ENCODE data around the gene NGFR.

The NGFR gene

GRCh38 chr17:49554694-49555494, 59.8 kb downstream of the NGFR start:
- ChIA-PET CTCF (interaction anchor here (0.6 to 4.8 kb wide), 12 partner anchors 9 to 391 kb away, joined by 3 to 90 read pairs (median 10); partner anchors contain the start of genes NGFR and PHB1), POLR2A (ENCODE audit: low non-redundant PET) (no interaction called here)
- H3K27ac ChIP-seq, result peak overlapping the region; percentile 56
- TF ChIP-seq, protein P1, sequence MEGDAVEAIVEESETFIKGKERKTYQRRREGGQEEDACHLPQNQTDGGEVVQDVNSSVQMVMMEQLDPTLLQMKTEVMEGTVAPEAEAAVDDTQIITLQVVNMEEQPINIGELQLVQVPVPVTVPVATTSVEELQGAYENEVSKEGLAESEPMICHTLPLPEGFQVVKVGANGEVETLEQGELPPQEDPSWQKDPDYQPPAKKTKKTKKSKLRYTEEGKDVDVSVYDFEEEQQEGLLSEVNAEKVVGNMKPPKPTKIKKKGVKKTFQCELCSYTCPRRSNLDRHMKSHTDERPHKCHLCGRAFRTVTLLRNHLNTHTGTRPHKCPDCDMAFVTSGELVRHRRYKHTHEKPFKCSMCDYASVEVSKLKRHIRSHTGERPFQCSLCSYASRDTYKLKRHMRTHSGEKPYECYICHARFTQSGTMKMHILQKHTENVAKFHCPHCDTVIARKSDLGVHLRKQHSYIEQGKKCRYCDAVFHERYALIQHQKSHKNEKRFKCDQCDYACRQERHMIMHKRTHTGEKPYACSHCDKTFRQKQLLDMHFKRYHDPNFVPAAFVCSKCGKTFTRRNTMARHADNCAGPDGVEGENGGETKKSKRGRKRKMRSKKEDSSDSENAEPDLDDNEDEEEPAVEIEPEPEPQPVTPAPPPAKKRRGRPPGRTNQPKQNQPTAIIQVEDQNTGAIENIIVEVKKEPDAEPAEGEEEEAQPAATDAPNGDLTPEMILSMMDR (conservative IDR thresholded peaks at IDR 0.05; ENCODE audit: low read depth), result no peak
- no peak for DNase-seq (ENCODE audit: low spot score)

DNA sequence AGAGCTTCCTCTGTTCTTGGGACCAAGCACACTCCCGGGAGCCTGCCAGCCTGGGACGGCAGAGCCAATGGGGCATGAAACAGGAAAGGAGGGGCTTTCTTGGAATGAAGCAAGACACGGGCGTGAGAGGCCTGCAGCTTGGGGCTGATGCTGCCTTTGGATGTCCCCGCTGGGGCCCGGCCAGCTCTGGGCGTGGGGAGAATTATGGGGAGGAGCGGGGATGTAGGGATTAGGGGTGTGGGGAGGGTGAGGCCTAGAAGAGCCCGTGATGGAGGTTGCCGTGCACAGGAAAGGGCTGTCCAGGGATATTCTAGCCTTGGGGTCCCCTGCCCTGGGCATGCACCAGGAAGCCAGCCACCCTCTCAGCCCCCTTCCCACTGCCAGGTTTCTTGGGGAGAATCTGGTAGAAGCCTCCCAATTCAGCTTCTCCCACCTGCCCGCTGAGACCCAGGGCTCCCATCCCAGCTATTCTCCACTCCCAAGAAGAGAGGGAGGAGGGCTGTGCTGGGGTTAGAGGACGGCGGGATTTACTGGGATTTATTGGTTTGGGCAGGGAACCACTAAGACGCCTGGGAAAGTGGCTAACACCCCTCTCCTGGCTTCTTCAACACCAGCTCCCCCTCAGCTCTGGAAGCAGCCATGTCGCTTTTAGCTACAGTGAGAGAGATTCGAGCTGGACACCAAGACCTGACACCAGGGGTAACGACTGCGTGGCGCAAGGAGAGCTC, 60.6 kb downstream of the NGFR start:
- ChIA-PET POLR2A (ENCODE audit: low non-redundant PET) (no interaction called here), CTCF (interaction anchor here (0.6 to 4.8 kb wide), 29 partner anchors 10 to 434 kb away, joined by 3 to 90 read pairs (median 4); partner anchors contain the start of genes NGFR, PHB1 and SLC35B1)
- TF ChIP-seq, protein P1 (conservative IDR thresholded peaks at IDR 0.05; ENCODE audit: low read depth), result no peak
- H3K27ac ChIP-seq, result peak overlapping the region; percentile 56
- no peak for DNase-seq (ENCODE audit: low spot score)

GRCh38 chr17:49556223-49556943, 61.3 kb downstream of the NGFR start:
- H3K27ac ChIP-seq, result peak overlapping the region; percentile 56; the same call in 1 of the 2 replicates
- TF ChIP-seq, protein P1 (conservative IDR thresholded peaks at IDR 0.05; ENCODE audit: low read depth), result peak; percentile 99
- POLR2A ChIA-PET (ENCODE audit: low non-redundant PET), result no interaction called here
- peak; percentile 77 for DNase-seq (ENCODE audit: low spot score)
- CTCF ChIA-PET, result interaction anchor here (0.5 to 4.8 kb wide), 62 partner anchors 9 to 433 kb away, joined by 3 to 90 read pairs (median 4); partner anchors contain the start of genes NGFR, NXPH3, PHB1 and SLC35B1

- TF ChIP-seq, protein P1 (conservative IDR thresholded peaks at IDR 0.05; ENCODE audit: low read depth), result peak; percentile 73
- H3K27ac ChIP-seq, result no peak overlapping the region
- ChIA-PET CTCF (interaction anchor here (0.5 to 4.8 kb wide), 23 partner anchors 8 to 459 kb away, joined by 3 to 90 read pairs (median 4); partner anchors contain the start of genes NGFR, NXPH3 and PHB1), POLR2A (ENCODE audit: low non-redundant PET) (no interaction called here)
- DNase-seq (ENCODE audit: low spot score), result no peak
These were observed 62.4 kb downstream of the NGFR start for GRCh38 chr17:49557312-49558024.
